ENCODE measurements around the gene ST6GAL2. TPM values are rescaled to one million over a fixed set of nuclear protein-coding genes. Genes with fewer than 3 reads are reported as not detected.

Gene ST6GAL2
- polyA plus RNA-seq, 3 donors, result not detected

DNA sequence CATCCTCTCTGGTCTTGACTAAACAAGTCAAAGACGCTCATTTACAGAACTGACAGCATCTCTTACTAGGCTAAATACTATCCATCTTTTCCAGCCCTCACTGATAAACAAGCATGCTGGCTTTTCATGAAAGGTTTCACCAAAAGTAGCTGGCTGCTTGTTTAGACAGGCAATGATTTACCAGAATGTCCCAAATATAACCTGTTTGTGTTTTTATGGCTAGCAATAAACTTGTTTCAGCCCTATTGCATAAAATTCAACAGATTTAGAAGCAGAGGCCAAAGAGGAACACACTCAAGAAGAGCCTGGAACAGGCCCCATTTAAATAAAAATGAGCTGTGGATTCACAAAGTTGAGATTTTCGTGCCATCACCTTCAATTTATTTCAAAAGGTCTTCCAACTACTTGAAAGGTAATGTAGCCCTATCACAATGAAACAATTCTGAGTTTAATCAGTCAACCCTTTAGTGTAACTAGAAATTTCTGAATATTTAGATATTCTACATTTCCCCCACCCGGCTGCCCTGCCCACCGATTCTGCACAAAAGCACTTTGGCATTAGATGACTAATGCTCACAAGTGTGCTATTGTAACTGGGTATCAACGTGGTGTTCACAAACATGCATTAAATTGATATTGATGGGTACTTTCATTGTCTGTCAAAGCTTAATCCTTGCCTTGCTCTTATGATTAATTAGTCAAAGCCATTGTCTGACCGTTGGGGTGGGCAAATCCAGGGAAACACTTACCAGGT lies 54.0 kb downstream of the ST6GAL2 start:
- DNase-seq, result no peak
- Histone ChIP-seq H3K9ac (ENCODE audit: insufficient read depth, low read length, poor library complexity, severe bottlenecking) (no peak overlapping the region), H3K27ac (ENCODE audit: low read depth in 1 of 2, low read length in 2 of 2) (no peak overlapping the region), H3K4me3 (replicated peaks in 1 of 3; ENCODE audit: low read depth in 2 of 3, low read length in 3 of 3) (no peak overlapping the region), H3K4me2 (replicated peaks; ENCODE audit: extremely low read depth, low read length, poor library complexity, severe bottlenecking) (no peak overlapping the region), H3K4me1 (ENCODE audit: control insufficient read depth in 1 of 2, insufficient read depth in 2 of 2, low read length in 2 of 2) (no peaks in the 10 kb centered on the region), H3K9me3 (replicated peaks in 1 of 2; ENCODE audit: control insufficient read depth in 1 of 2, insufficient read depth in 1 of 2, low read length in 2 of 2) (no peaks in the 10 kb centered on the region), H4K20me1 (ENCODE audit: insufficient read depth, low read length) (no peaks in the 10 kb centered on the region), H2AFZ (ENCODE audit: insufficient read depth, low read depth, low read length, poor library complexity, severe bottlenecking) (no peak overlapping the region), H3K79me2 (ENCODE audit: insufficient read depth, low read length) (no peaks in the 10 kb centered on the region), H3K27me3 (ENCODE audit: control insufficient read depth in 2 of 2, insufficient read depth in 2 of 2, low read length in 2 of 2) (no peaks in the 10 kb centered on the region), H3K36me3 (replicated peaks in 1 of 2; ENCODE audit: control insufficient read depth in 1 of 2, insufficient read depth in 2 of 2, low read length in 2 of 2) (no peaks in the 10 kb centered on the region)
- Mint-ChIP-seq H3K27ac (no peak overlapping the region), H3K4me3 (no peak overlapping the region), H3K4me1 (no peaks in the 10 kb centered on the region), H3K27me3 (ENCODE audit: low read depth in 3 of 3) (peaks cover 0 to 4% (median 0%) of the 10 kb centered on the region in 3 donors), H3K9me3 (peaks cover 0 to 5% (median 2%) of the 10 kb centered on the region in 7 donors), H3K36me3 (no peaks in the 10 kb centered on the region)
- 60% methylated on average over 2 of the region's 6 CpGs for WGBS (ENCODE audit: insufficient coverage)
- intact Hi-C loops (cut with micrococcal nuclease), result no loop called here
- no peak for TF ChIP-seq CTCF (IDR thresholded peaks at IDR 0.05)

- Histone ChIP-seq H3K4me1 (ENCODE audit: control insufficient read depth in 1 of 2, insufficient read depth in 2 of 2, low read length in 2 of 2) (no peaks in the 10 kb centered on the region), H3K27me3 (ENCODE audit: control insufficient read depth in 2 of 2, insufficient read depth in 2 of 2, low read length in 2 of 2) (no peaks in the 10 kb centered on the region), H3K4me3 (replicated peaks in 1 of 3; ENCODE audit: low read depth in 2 of 3, low read length in 3 of 3) (no peak overlapping the region), H4K20me1 (ENCODE audit: insufficient read depth, low read length) (no peaks in the 10 kb centered on the region), H3K9me3 (replicated peaks in 1 of 2; ENCODE audit: control insufficient read depth in 1 of 2, insufficient read depth in 1 of 2, low read length in 2 of 2) (peaks cover 0 to 3% of the 10 kb centered on the region in 2 donors), H2AFZ (ENCODE audit: insufficient read depth, low read depth, low read length, poor library complexity, severe bottlenecking) (no peak overlapping the region), H3K36me3 (replicated peaks in 1 of 2; ENCODE audit: control insufficient read depth in 1 of 2, insufficient read depth in 2 of 2, low read length in 2 of 2) (no peaks in the 10 kb centered on the region), H3K9ac (ENCODE audit: insufficient read depth, low read length, poor library complexity, severe bottlenecking) (no peak overlapping the region), H3K79me2 (ENCODE audit: insufficient read depth, low read length) (no peaks in the 10 kb centered on the region), H3K27ac (ENCODE audit: low read depth in 1 of 2, low read length in 2 of 2) (no peak overlapping the region), H3K4me2 (replicated peaks; ENCODE audit: extremely low read depth, low read length, poor library complexity, severe bottlenecking) (no peak overlapping the region)
- no peak overlapping the region for H3K4me3 Mint-ChIP-seq
- no peak for TF ChIP-seq CTCF (IDR thresholded peaks at IDR 0.05)
- H3K27me3 Mint-ChIP-seq (ENCODE audit: low read depth in 3 of 3), result peaks cover 0 to 4% (median 0%) of the 10 kb centered on the region in 3 donors
- no peak overlapping the region for H3K27ac Mint-ChIP-seq
- intact Hi-C loops (cut with micrococcal nuclease), result no loop called here
- no peaks in the 10 kb centered on the region for H3K4me1 Mint-ChIP-seq
- no peaks in the 10 kb centered on the region for H3K36me3 Mint-ChIP-seq
- 94% methylated on average over 2 of the region's 3 CpGs for WGBS (ENCODE audit: insufficient coverage)
- no peak for DNase-seq
- peaks cover 0 to 6% (median 5%) of the 10 kb centered on the region in 7 donors for H3K9me3 Mint-ChIP-seq
These were observed 54.7 kb downstream of the ST6GAL2 start for GRCh38 chr2:106831241-106831640.

All from CD14-positive monocyte (primary cell).